ENCODE results near the gene NT5DC3. TPM values are rescaled to one million over a fixed set of nuclear protein-coding genes. Genes with fewer than 3 reads are reported as not detected.

NT5DC3 gene
- total RNA-seq, 1 donor from 2014 or later = 12.0 TPM

GRCh38 chr12:103794309-103795213, 46.5 kb downstream of the NT5DC3 start:
- H3K36me3 Mint-ChIP-seq (ENCODE audit: low read depth) = peaks cover 12% of the 10 kb centered on the region
- H3K27ac Mint-ChIP-seq = no peak overlapping the region
- no peaks in the 10 kb centered on the region for H3K27me3 Mint-ChIP-seq (ENCODE audit: low read depth)
- H3K4me3 Mint-ChIP-seq (ENCODE audit: low read depth) = no peak overlapping the region
- intact Hi-C loops (cut with micrococcal nuclease) = loop anchor here (10.0 kb wide), 1 partner anchor 60 kb away; no protein-coding TSS in a partner anchor
- no peak for DNase-seq (ENCODE audit: low spot score)
- no peaks in the 10 kb centered on the region for H3K9me3 Mint-ChIP-seq
- no peaks in the 10 kb centered on the region for H3K4me1 Mint-ChIP-seq (ENCODE audit: low read depth)

GRCh38 chr12:103793512-103794045, 47.5 kb downstream of the NT5DC3 start:
- intact Hi-C loops (cut with micrococcal nuclease) = loop anchor here (10.0 kb wide), 1 partner anchor 59 kb away; no protein-coding TSS in a partner anchor
- no peak overlapping the region for H3K27ac Mint-ChIP-seq
- H3K36me3 Mint-ChIP-seq (ENCODE audit: low read depth) = peaks cover 12% of the 10 kb centered on the region
- no peaks in the 10 kb centered on the region for H3K4me1 Mint-ChIP-seq (ENCODE audit: low read depth)
- H3K9me3 Mint-ChIP-seq = no peaks in the 10 kb centered on the region
- no peaks in the 10 kb centered on the region for H3K27me3 Mint-ChIP-seq (ENCODE audit: low read depth)
- no peak overlapping the region for H3K4me3 Mint-ChIP-seq (ENCODE audit: low read depth)
- DNase-seq (ENCODE audit: low spot score) = no peak

GRCh38 chr12:103793046-103793445, 48.0 kb downstream of the NT5DC3 start:
- Mint-ChIP-seq H3K4me3 (ENCODE audit: low read depth) (no peak overlapping the region), H3K36me3 (ENCODE audit: low read depth) (peaks cover 12% of the 10 kb centered on the region), H3K4me1 (ENCODE audit: low read depth) (no peaks in the 10 kb centered on the region), H3K27ac (no peak overlapping the region), H3K9me3 (no peaks in the 10 kb centered on the region), H3K27me3 (ENCODE audit: low read depth) (no peaks in the 10 kb centered on the region)
- DNase-seq (ENCODE audit: low spot score) = no peak
- intact Hi-C loops (cut with micrococcal nuclease) = loop anchor here (10.0 kb wide), 1 partner anchor 58 kb away; no protein-coding TSS in a partner anchor

- H3K36me3 Mint-ChIP-seq (ENCODE audit: low read depth) = peaks cover 3% of the 10 kb centered on the region
- no peak overlapping the region for H3K4me3 Mint-ChIP-seq (ENCODE audit: low read depth)
- H3K9me3 Mint-ChIP-seq = no peaks in the 10 kb centered on the region
- H3K27me3 Mint-ChIP-seq (ENCODE audit: low read depth) = no peaks in the 10 kb centered on the region
- no peaks in the 10 kb centered on the region for H3K4me1 Mint-ChIP-seq (ENCODE audit: low read depth)
- intact Hi-C loops (cut with micrococcal nuclease) = loop anchor here (10.0 kb wide), 1 partner anchor 57 kb away; no protein-coding TSS in a partner anchor
- H3K27ac Mint-ChIP-seq = no peak overlapping the region
- DNase-seq (ENCODE audit: low spot score) = no peak
Observed at GRCh38 chr12:103791350-103791920, 49.6 kb downstream of the NT5DC3 start.

GRCh38 chr12:103786201-103786600, 54.8 kb downstream of the NT5DC3 start:
- H3K36me3 Mint-ChIP-seq (ENCODE audit: low read depth) = peaks cover 13% of the 10 kb centered on the region
- H3K4me1 Mint-ChIP-seq (ENCODE audit: low read depth) = no peaks in the 10 kb centered on the region
- H3K9me3 Mint-ChIP-seq = no peaks in the 10 kb centered on the region
- DNase-seq (ENCODE audit: low spot score) = no peak
- H3K27ac Mint-ChIP-seq = no peak overlapping the region
- no peaks in the 10 kb centered on the region for H3K27me3 Mint-ChIP-seq (ENCODE audit: low read depth)
- no peak overlapping the region for H3K4me3 Mint-ChIP-seq (ENCODE audit: low read depth)
- intact Hi-C loops (cut with micrococcal nuclease) = no loop called here

GRCh38 chr12:103785243-103786031, 55.6 kb downstream of the NT5DC3 start:
- Mint-ChIP-seq H3K27me3 (ENCODE audit: low read depth) (no peaks in the 10 kb centered on the region), H3K4me1 (ENCODE audit: low read depth) (no peaks in the 10 kb centered on the region), H3K27ac (no peak overlapping the region), H3K4me3 (ENCODE audit: low read depth) (no peak overlapping the region), H3K36me3 (ENCODE audit: low read depth) (peaks cover 13% of the 10 kb centered on the region), H3K9me3 (no peaks in the 10 kb centered on the region)
- intact Hi-C loops (cut with micrococcal nuclease) = no loop called here
- DNase-seq (ENCODE audit: low spot score) = no peak

- intact Hi-C loops (cut with micrococcal nuclease) = no loop called here
- peaks cover 20% of the 10 kb centered on the region for H3K36me3 Mint-ChIP-seq (ENCODE audit: low read depth)
- no peaks in the 10 kb centered on the region for H3K9me3 Mint-ChIP-seq
- H3K4me1 Mint-ChIP-seq (ENCODE audit: low read depth) = no peaks in the 10 kb centered on the region
- no peaks in the 10 kb centered on the region for H3K27me3 Mint-ChIP-seq (ENCODE audit: low read depth)
- no peak for DNase-seq (ENCODE audit: low spot score)
- H3K4me3 Mint-ChIP-seq (ENCODE audit: low read depth) = no peak overlapping the region
- H3K27ac Mint-ChIP-seq = no peak overlapping the region
Observed at GRCh38 chr12:103783744-103784664, 57.0 kb downstream of the NT5DC3 start.

- Mint-ChIP-seq H3K27ac (no peak overlapping the region), H3K36me3 (ENCODE audit: low read depth) (peaks cover 25% of the 10 kb centered on the region), H3K4me3 (ENCODE audit: low read depth) (no peak overlapping the region), H3K9me3 (no peaks in the 10 kb centered on the region), H3K27me3 (ENCODE audit: low read depth) (no peaks in the 10 kb centered on the region), H3K4me1 (ENCODE audit: low read depth) (no peaks in the 10 kb centered on the region)
- intact Hi-C loops (cut with micrococcal nuclease) = no loop called here
- no peak for DNase-seq (ENCODE audit: low spot score)
Observed at GRCh38 chr12:103782399-103782798, 58.6 kb downstream of the NT5DC3 start.

- H3K36me3 Mint-ChIP-seq (ENCODE audit: low read depth) = peaks cover 30% of the 10 kb centered on the region
- no peaks in the 10 kb centered on the region for H3K9me3 Mint-ChIP-seq
- intact Hi-C loops (cut with micrococcal nuclease) = no loop called here
- H3K4me3 Mint-ChIP-seq (ENCODE audit: low read depth) = no peak overlapping the region
- no peak overlapping the region for H3K27ac Mint-ChIP-seq
- no peaks in the 10 kb centered on the region for H3K4me1 Mint-ChIP-seq (ENCODE audit: low read depth)
- H3K27me3 Mint-ChIP-seq (ENCODE audit: low read depth) = no peaks in the 10 kb centered on the region
- no peak for DNase-seq (ENCODE audit: low spot score)
Observed at GRCh38 chr12:103780992-103781391, 60.0 kb downstream of the NT5DC3 start.

- Mint-ChIP-seq H3K9me3 (no peaks in the 10 kb centered on the region), H3K27ac (no peak overlapping the region), H3K27me3 (ENCODE audit: low read depth) (no peaks in the 10 kb centered on the region), H3K4me3 (ENCODE audit: low read depth) (no peak overlapping the region), H3K36me3 (ENCODE audit: low read depth) (peaks cover 34% of the 10 kb centered on the region), H3K4me1 (ENCODE audit: low read depth) (no peaks in the 10 kb centered on the region)
- no peak for DNase-seq (ENCODE audit: low spot score)
- intact Hi-C loops (cut with micrococcal nuclease) = no loop called here
Observed at GRCh38 chr12:103780093-103780440, 61.0 kb downstream of the NT5DC3 start.

- H3K27ac Mint-ChIP-seq = no peak overlapping the region
- H3K27me3 Mint-ChIP-seq (ENCODE audit: low read depth) = no peaks in the 10 kb centered on the region
- intact Hi-C loops (cut with micrococcal nuclease) = no loop called here
- DNase-seq (ENCODE audit: low spot score) = no peak
- H3K36me3 Mint-ChIP-seq (ENCODE audit: low read depth) = peaks cover 34% of the 10 kb centered on the region
- H3K4me3 Mint-ChIP-seq (ENCODE audit: low read depth) = no peak overlapping the region
- H3K4me1 Mint-ChIP-seq (ENCODE audit: low read depth) = no peaks in the 10 kb centered on the region
- no peaks in the 10 kb centered on the region for H3K9me3 Mint-ChIP-seq
Observed at GRCh38 chr12:103779410-103780092, 61.5 kb downstream of the NT5DC3 start.
